ENCODE measurements around the gene CHRDL1.

CHRDL1 gene

GRCh38 chrX:110745288-110745687 lies 50.3 kb downstream of the CHRDL1 start:
- in situ Hi-C loops (cut with MboI; ENCODE audit: low sequenced_read_pairs): no loop called here

- in situ Hi-C loops (cut with MboI; ENCODE audit: low sequenced_read_pairs): no loop called here
Observed at GRCh38 chrX:110743679-110744340, 51.8 kb downstream of the CHRDL1 start.

- in situ Hi-C loops (cut with MboI; ENCODE audit: low sequenced_read_pairs): no loop called here
Observed at GRCh38 chrX:110741213-110741796, 54.3 kb downstream of the CHRDL1 start.

- in situ Hi-C loops (cut with MboI; ENCODE audit: low sequenced_read_pairs): no loop called here
Observed at GRCh38 chrX:110734894-110735541, 60.6 kb downstream of the CHRDL1 start.

GRCh38 chrX:110734271-110734670 lies 61.3 kb downstream of the CHRDL1 start:
- in situ Hi-C loops (cut with MboI; ENCODE audit: low sequenced_read_pairs): no loop called here

- in situ Hi-C loops (cut with MboI; ENCODE audit: low sequenced_read_pairs): no loop called here
Observed at GRCh38 chrX:110733166-110733565, 62.5 kb downstream of the CHRDL1 start.

GRCh38 chrX:110732266-110732665 lies 63.4 kb downstream of the CHRDL1 start:
- in situ Hi-C loops (cut with MboI; ENCODE audit: low sequenced_read_pairs): no loop called here

- in situ Hi-C loops (cut with MboI; ENCODE audit: low sequenced_read_pairs): no loop called here
Observed at GRCh38 chrX:110723844-110724243, 71.8 kb downstream of the CHRDL1 start.

GRCh38 chrX:110722135-110722534 lies 73.5 kb downstream of the CHRDL1 start:
- in situ Hi-C loops (cut with MboI; ENCODE audit: low sequenced_read_pairs): no loop called here

- in situ Hi-C loops (cut with MboI; ENCODE audit: low sequenced_read_pairs): no loop called here
Observed at GRCh38 chrX:110713666-110714065, 82.0 kb downstream of the CHRDL1 start.

GRCh38 chrX:110706446-110706845 lies 89.2 kb downstream of the CHRDL1 start:
- in situ Hi-C loops (cut with MboI; ENCODE audit: low sequenced_read_pairs): no loop called here

- in situ Hi-C loops (cut with MboI; ENCODE audit: low sequenced_read_pairs): no loop called here
Observed at GRCh38 chrX:110703641-110704040, 92.0 kb downstream of the CHRDL1 start.

GRCh38 chrX:110699109-110699508 lies 96.5 kb downstream of the CHRDL1 start:
- in situ Hi-C loops (cut with MboI; ENCODE audit: low sequenced_read_pairs): no loop called here

GRCh38 chrX:110698696-110699095 lies 96.9 kb downstream of the CHRDL1 start:
- in situ Hi-C loops (cut with MboI; ENCODE audit: low sequenced_read_pairs): no loop called here

- in situ Hi-C loops (cut with MboI; ENCODE audit: low sequenced_read_pairs): no loop called here
Observed at GRCh38 chrX:110692866-110693265, 102.8 kb downstream of the CHRDL1 start.

- in situ Hi-C loops (cut with MboI; ENCODE audit: low sequenced_read_pairs): no loop called here
Observed at GRCh38 chrX:110691446-110691845, 104.2 kb downstream of the CHRDL1 start.

- in situ Hi-C loops (cut with MboI; ENCODE audit: low sequenced_read_pairs): no loop called here
Observed at GRCh38 chrX:110684653-110685052, 111.0 kb downstream of the CHRDL1 start.

- in situ Hi-C loops (cut with MboI; ENCODE audit: low sequenced_read_pairs): no loop called here
Observed at GRCh38 chrX:110683925-110684324, 111.7 kb downstream of the CHRDL1 start.

GRCh38 chrX:110678591-110678990 lies 117.0 kb downstream of the CHRDL1 start:
- in situ Hi-C loops (cut with MboI; ENCODE audit: low sequenced_read_pairs): no loop called here

GRCh38 chrX:110675886-110676285 lies 119.7 kb downstream of the CHRDL1 start:
- in situ Hi-C loops (cut with MboI; ENCODE audit: low sequenced_read_pairs): no loop called here

- in situ Hi-C loops (cut with MboI; ENCODE audit: low sequenced_read_pairs): no loop called here
Observed at GRCh38 chrX:110671068-110671803, 124.4 kb downstream of the CHRDL1 start.

GRCh38 chrX:110669572-110669971 lies 126.0 kb downstream of the CHRDL1 start:
- in situ Hi-C loops (cut with MboI; ENCODE audit: low sequenced_read_pairs): no loop called here
